Neutrophil (primary cell): ENCODE measurements around the gene DOK1.

Experiments
- H3K27ac ChIP-seq: fragments of 200-600 bp; sonication (generic); 2 replicates; pipeline ENCODE4 v1.5.1; 2016; ENCODE audit warnings: mild to moderate bottlenecking, moderate library complexity
- H3K27me3 ChIP-seq: fragments of 200-600 bp; sonication (generic); 2 replicates; pipeline ENCODE4 v1.6.0; 2016; ENCODE audit warnings: mild to moderate bottlenecking
- H3K36me3 ChIP-seq: fragments of 200-600 bp; sonication (generic); 2 replicates; pipeline ENCODE4 v1.5.1; 2017
- H3K4me1 ChIP-seq, 2 experiments: fragments of 200-600 bp in 1 of 2; sonication (generic) in 1 of 2; 1 replicate in 1 of 2; 2 replicates in 1 of 2; pipeline versions ENCODE4 v1.5.1 to v1.6.1; 2013 to 2016; ENCODE audit warnings: low read depth in 1 of 2, low read length in 1 of 2, mild to moderate bottlenecking in 1 of 2, moderate library complexity in 1 of 2; ENCODE audit not compliant: control insufficient read depth in 1 of 2, insufficient read depth in 1 of 2
- H3K4me3 ChIP-seq, 2 experiments: fragments of 200-600 bp in 1 of 2; sonication (generic) in 1 of 2; 1 replicate in 1 of 2; 2 replicates in 1 of 2; pipeline ENCODE4 v1.5.1; 2013 to 2016; ENCODE audit warnings: low read depth in 1 of 2, low read length in 1 of 2, mild to moderate bottlenecking in 1 of 2, moderate library complexity in 1 of 2
- H3K9me3 ChIP-seq: fragments of 200-600 bp; sonication (generic); 2 replicates; pipeline ENCODE4 v1.5.1; 2016
- CTCF ChIP-seq: fragments of 200-600 bp; sonication (generic); IDR thresholded peaks from 2 replicates; pipeline ENCODE4 v1.5.1; 2016; ENCODE audit warnings: antibody characterized with exemption

DOK1 gene

GRCh38 chr2:74572178-74572925, 17.8 kb downstream of the DOK1 start:
- no peaks in the 10 kb centered on the region for H3K36me3 ChIP-seq
- H3K27me3 ChIP-seq: no peaks in the 10 kb centered on the region
- peak overlapping the region; percentile 83 for H3K27ac ChIP-seq
- H3K4me3 ChIP-seq: no peak overlapping the region
- H3K9me3 ChIP-seq: no peaks in the 10 kb centered on the region
- TF ChIP-seq CTCF: no peak
- peaks cover 48 to 51% of the 10 kb centered on the region in 2 experiments for H3K4me1 ChIP-seq

- H3K4me3 ChIP-seq: peak overlapping the region; percentile 43 to 49
- peak overlapping the region; percentile 83 for H3K27ac ChIP-seq
- H3K9me3 ChIP-seq: no peaks in the 10 kb centered on the region
- no peaks in the 10 kb centered on the region for H3K27me3 ChIP-seq
- no peak for TF ChIP-seq CTCF
- peaks cover 64 to 67% of the 10 kb centered on the region in 2 experiments for H3K4me1 ChIP-seq
- no peaks in the 10 kb centered on the region for H3K36me3 ChIP-seq
Measured at GRCh38 chr2:74573747-74574562, 19.4 kb downstream of the DOK1 start.

GRCh38 chr2:74575320-74575719, 20.8 kb downstream of the DOK1 start:
- TF ChIP-seq CTCF: no peak

GRCh38 chr2:74576211-74576862, 21.8 kb downstream of the DOK1 start:
- Histone ChIP-seq H3K27ac (peak overlapping the region; percentile 83), H3K36me3 (no peaks in the 10 kb centered on the region), H3K9me3 (no peaks in the 10 kb centered on the region), H3K27me3 (no peaks in the 10 kb centered on the region), H3K4me3 (peak overlapping the region; percentile 25 to 33), H3K4me1 (peaks cover 63 to 65% of the 10 kb centered on the region in 2 experiments)
- TF ChIP-seq CTCF: no peak

More at GRCh38 chr2:74575320-74575719, 20.8 kb downstream of the DOK1 start:
- Histone ChIP-seq H3K36me3 (no peaks in the 10 kb centered on the region), H3K27ac (peak overlapping the region; percentile 83), H3K4me1 (peaks cover 69 to 70% of the 10 kb centered on the region in 2 experiments), H3K9me3 (no peaks in the 10 kb centered on the region), H3K27me3 (no peaks in the 10 kb centered on the region), H3K4me3 (no peak overlapping the region)

GRCh38 chr2:74576863-74577229, 22.3 kb downstream of the DOK1 start:
- Histone ChIP-seq H3K36me3 (no peaks in the 10 kb centered on the region), H3K27ac (peak overlapping the region; percentile 83), H3K4me3 (peak overlapping the region; percentile 25 to 33), H3K4me1 (peaks cover 61 to 63% of the 10 kb centered on the region in 2 experiments), H3K27me3 (no peaks in the 10 kb centered on the region), H3K9me3 (no peaks in the 10 kb centered on the region)
- TF ChIP-seq CTCF: no peak
